ENCODE data around the gene PAPSS1. TPM values are rescaled to one million over a fixed set of nuclear protein-coding genes. Genes with fewer than 3 reads are reported as not detected.

Gene PAPSS1
- polyA plus RNA-seq, 3 donors = 46.4 to 79.6 (median 64.8) TPM

DNA sequence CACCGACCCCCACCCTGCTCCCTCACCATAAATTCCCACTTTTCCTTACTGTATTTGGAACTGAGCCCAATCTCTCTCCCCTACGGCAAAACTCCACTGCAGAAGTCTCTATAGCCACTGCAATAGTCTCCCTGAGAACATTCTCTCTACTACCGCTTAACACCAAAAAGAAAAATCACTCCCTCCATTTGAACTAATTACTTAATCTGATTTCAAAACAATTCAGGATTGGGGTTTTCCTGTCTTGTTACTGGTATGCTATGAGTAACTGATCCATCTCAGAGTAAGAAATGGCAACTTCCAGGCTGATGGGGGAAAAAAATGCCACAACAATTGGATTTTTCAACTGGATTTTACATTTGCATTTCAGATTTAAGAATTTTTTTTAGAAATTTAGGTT, 5.8 kb downstream of the PAPSS1 start:
- Mint-ChIP-seq H3K4me3 (no peak overlapping the region), H3K36me3 (peaks cover 22 to 30% of the 10 kb centered on the region in 2 donors), H3K27ac (no peak overlapping the region), H3K27me3 (ENCODE audit: low read depth in 3 of 3) (no peaks in the 10 kb centered on the region), H3K4me1 (peaks cover 48% of the 10 kb centered on the region), H3K9me3 (peaks cover 0 to 2% (median 0%) of the 10 kb centered on the region in 7 donors)
- Histone ChIP-seq H3K9ac (ENCODE audit: insufficient read depth, low read length, poor library complexity, severe bottlenecking) (no peak overlapping the region), H3K36me3 (replicated peaks in 1 of 2; ENCODE audit: control insufficient read depth in 1 of 2, insufficient read depth in 2 of 2, low read length in 2 of 2) (no peaks in the 10 kb centered on the region), H3K79me2 (ENCODE audit: insufficient read depth, low read length) (peaks cover 86% of the 10 kb centered on the region), H2AFZ (ENCODE audit: insufficient read depth, low read depth, low read length, poor library complexity, severe bottlenecking) (no peak overlapping the region), H3K27ac (ENCODE audit: low read depth in 1 of 2, low read length in 2 of 2) (no peak overlapping the region), H4K20me1 (ENCODE audit: insufficient read depth, low read length) (peaks cover 74% of the 10 kb centered on the region), H3K4me3 (replicated peaks in 1 of 3; ENCODE audit: low read depth in 2 of 3, low read length in 3 of 3) (no peak overlapping the region), H3K4me2 (replicated peaks; ENCODE audit: extremely low read depth, low read length, poor library complexity, severe bottlenecking) (no peak overlapping the region), H3K27me3 (ENCODE audit: control insufficient read depth in 2 of 2, insufficient read depth in 2 of 2, low read length in 2 of 2) (no peaks in the 10 kb centered on the region), H3K4me1 (ENCODE audit: control insufficient read depth in 1 of 2, insufficient read depth in 2 of 2, low read length in 2 of 2) (peaks cover 30 to 44% of the 10 kb centered on the region in 2 donors), H3K9me3 (replicated peaks in 1 of 2; ENCODE audit: control insufficient read depth in 1 of 2, insufficient read depth in 1 of 2, low read length in 2 of 2) (no peaks in the 10 kb centered on the region)
- TF ChIP-seq, protein P1, sequence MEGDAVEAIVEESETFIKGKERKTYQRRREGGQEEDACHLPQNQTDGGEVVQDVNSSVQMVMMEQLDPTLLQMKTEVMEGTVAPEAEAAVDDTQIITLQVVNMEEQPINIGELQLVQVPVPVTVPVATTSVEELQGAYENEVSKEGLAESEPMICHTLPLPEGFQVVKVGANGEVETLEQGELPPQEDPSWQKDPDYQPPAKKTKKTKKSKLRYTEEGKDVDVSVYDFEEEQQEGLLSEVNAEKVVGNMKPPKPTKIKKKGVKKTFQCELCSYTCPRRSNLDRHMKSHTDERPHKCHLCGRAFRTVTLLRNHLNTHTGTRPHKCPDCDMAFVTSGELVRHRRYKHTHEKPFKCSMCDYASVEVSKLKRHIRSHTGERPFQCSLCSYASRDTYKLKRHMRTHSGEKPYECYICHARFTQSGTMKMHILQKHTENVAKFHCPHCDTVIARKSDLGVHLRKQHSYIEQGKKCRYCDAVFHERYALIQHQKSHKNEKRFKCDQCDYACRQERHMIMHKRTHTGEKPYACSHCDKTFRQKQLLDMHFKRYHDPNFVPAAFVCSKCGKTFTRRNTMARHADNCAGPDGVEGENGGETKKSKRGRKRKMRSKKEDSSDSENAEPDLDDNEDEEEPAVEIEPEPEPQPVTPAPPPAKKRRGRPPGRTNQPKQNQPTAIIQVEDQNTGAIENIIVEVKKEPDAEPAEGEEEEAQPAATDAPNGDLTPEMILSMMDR (IDR thresholded peaks at IDR 0.05) = no peak
- intact Hi-C loops (cut with micrococcal nuclease) = loop anchor here in 1 of 2 donors (10.0 kb wide), 1 partner anchor 111 kb away; the partner anchor contains the start of gene SGMS2
- no peak for DNase-seq
- 81% methylated on average over 2 of the region's 3 CpGs for WGBS (ENCODE audit: insufficient coverage)

DNA sequence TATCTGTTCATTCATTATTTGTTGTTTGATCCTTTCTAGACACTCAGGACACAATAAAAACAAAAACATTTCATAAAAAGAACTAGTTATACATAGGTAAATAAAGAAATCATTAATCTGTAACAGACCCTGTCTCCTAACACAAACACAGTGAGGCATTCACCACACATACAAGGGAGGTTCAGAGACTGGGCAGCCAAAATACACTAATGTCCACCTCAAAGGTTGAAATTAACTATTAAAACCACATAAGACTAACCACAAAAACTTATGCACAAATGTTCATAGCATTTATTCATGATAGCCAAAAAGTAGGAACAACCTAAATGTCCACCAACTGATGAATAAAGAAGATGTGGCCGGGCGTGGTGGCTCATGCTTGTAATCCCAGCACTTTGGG, 7.8 kb downstream of the PAPSS1 start:
- Histone ChIP-seq H3K79me2 (ENCODE audit: insufficient read depth, low read length) (peaks cover 87% of the 10 kb centered on the region), H2AFZ (ENCODE audit: insufficient read depth, low read depth, low read length, poor library complexity, severe bottlenecking) (no peak overlapping the region), H3K27ac (ENCODE audit: low read depth in 1 of 2, low read length in 2 of 2) (no peak overlapping the region), H4K20me1 (ENCODE audit: insufficient read depth, low read length) (peaks cover 69% of the 10 kb centered on the region), H3K4me1 (ENCODE audit: control insufficient read depth in 1 of 2, insufficient read depth in 2 of 2, low read length in 2 of 2) (peaks cover 26 to 35% of the 10 kb centered on the region in 2 donors), H3K4me3 (replicated peaks in 1 of 3; ENCODE audit: low read depth in 2 of 3, low read length in 3 of 3) (no peak overlapping the region), H3K9me3 (replicated peaks in 1 of 2; ENCODE audit: control insufficient read depth in 1 of 2, insufficient read depth in 1 of 2, low read length in 2 of 2) (peaks cover 3 to 5% of the 10 kb centered on the region in 2 donors), H3K4me2 (replicated peaks; ENCODE audit: extremely low read depth, low read length, poor library complexity, severe bottlenecking) (no peak overlapping the region), H3K9ac (ENCODE audit: insufficient read depth, low read length, poor library complexity, severe bottlenecking) (no peak overlapping the region), H3K36me3 (replicated peaks in 1 of 2; ENCODE audit: control insufficient read depth in 1 of 2, insufficient read depth in 2 of 2, low read length in 2 of 2) (no peaks in the 10 kb centered on the region), H3K27me3 (ENCODE audit: control insufficient read depth in 2 of 2, insufficient read depth in 2 of 2, low read length in 2 of 2) (no peaks in the 10 kb centered on the region)
- no CpG with 5 or more reads among the region's 2 CpGs for WGBS (ENCODE audit: insufficient coverage)
- Mint-ChIP-seq H3K27ac (no peak overlapping the region), H3K4me3 (no peak overlapping the region), H3K9me3 (peaks cover 3 to 9% (median 6%) of the 10 kb centered on the region in 7 donors), H3K36me3 (peaks cover 18 to 28% of the 10 kb centered on the region in 2 donors), H3K4me1 (peaks cover 39% of the 10 kb centered on the region), H3K27me3 (ENCODE audit: low read depth in 3 of 3) (no peaks in the 10 kb centered on the region)
- DNase-seq = no peak
- TF ChIP-seq, protein P1 (IDR thresholded peaks at IDR 0.05) = no peak
- intact Hi-C loops (cut with micrococcal nuclease) = loop anchor here in 1 of 2 donors (10.0 kb wide), 1 partner anchor 113 kb away; the partner anchor contains the start of gene SGMS2

All from CD14-positive monocyte (primary cell).